GM23248 (cell line): ENCODE results near the gene ICAM1. TPM values are rescaled to one million over a fixed set of nuclear protein-coding genes. Genes with fewer than 3 reads are reported as not detected.
A peak's percentile ranks its signal among the peaks of the same experiment; 100 is the strongest.

Experiments used
- DNase-seq: peaks from one replicate; pipeline ENCODE4 v3.0.0-alpha.2; 2015
- H2AFZ ChIP-seq: fragments of 200-600 bp; sonication (generic); 2 replicates; pipeline ENCODE4 v1.6.1; 2016; ENCODE audit warnings: antibody characterized with exemption
- H3F3A ChIP-seq: fragments of 200-600 bp; sonication (generic); 2 replicates; pipeline ENCODE4 v1.6.1; 2016; ENCODE audit warnings: mild to moderate bottlenecking, antibody characterized with exemption, mixed run types; ENCODE audit not compliant: insufficient read depth
- H3K27ac ChIP-seq: fragments of 200-600 bp; sonication (generic); 2 replicates; pipeline ENCODE4 v1.5.1; 2016; ENCODE audit warnings: mild to moderate bottlenecking
- H3K27me3 ChIP-seq: fragments of 200-600 bp; sonication (generic); replicated peaks from 2 replicates; pipeline ENCODE4 v1.6.1; 2016; ENCODE audit warnings: mild to moderate bottlenecking; ENCODE audit not compliant: insufficient read depth
- H3K36me3 ChIP-seq: fragments of 200-600 bp; sonication (generic); 2 replicates; pipeline ENCODE4 v1.6.1; 2016; ENCODE audit warnings: low read depth, mild to moderate bottlenecking
- H3K4me1 ChIP-seq: fragments of 200-600 bp; sonication (generic); 2 replicates; pipeline ENCODE4 v1.6.1; 2016; ENCODE audit warnings: mild to moderate bottlenecking; ENCODE audit not compliant: insufficient read depth
- H3K4me2 ChIP-seq: fragments of 200-600 bp; sonication (generic); one replicate; pipeline ENCODE4 v1.6.1; 2016; ENCODE audit warnings: mild to moderate bottlenecking; ENCODE audit not compliant: unreplicated experiment
- H3K4me3 ChIP-seq: fragments of 200-600 bp; sonication (generic); 2 replicates; pipeline ENCODE4 v1.5.1; 2016; ENCODE audit warnings: mild to moderate bottlenecking
- H3K79me2 ChIP-seq: fragments of 200-600 bp; sonication (generic); 2 replicates; pipeline ENCODE4 v1.6.1; 2016; ENCODE audit warnings: mild to moderate bottlenecking; ENCODE audit not compliant: insufficient read depth
- H3K9ac ChIP-seq: fragments of 200-600 bp; sonication (generic); 2 replicates; pipeline ENCODE4 v1.6.1; 2016; ENCODE audit warnings: mild to moderate bottlenecking
- H3K9me2 ChIP-seq: fragments of 200-600 bp; sonication (generic); 2 replicates; pipeline ENCODE4 v1.6.1; 2016; ENCODE audit warnings: mixed run types, mild to moderate bottlenecking, moderate library complexity; ENCODE audit not compliant: insufficient read depth
- H3K9me3 ChIP-seq: fragments of 200-600 bp; sonication (generic); one replicate; pipeline ENCODE4 v1.6.1; 2017; ENCODE audit warnings: low read depth
- H4K20me1 ChIP-seq: fragments of 200-600 bp; sonication (generic); 2 replicates; pipeline ENCODE4 v1.6.0; 2016; ENCODE audit not compliant: insufficient read depth
- EZH2 ChIP-seq: fragments of 200-600 bp; sonication (generic); IDR thresholded peaks from 2 replicates; pipeline ENCODE4 v1.6.1; 2018; ENCODE audit warnings: antibody characterized with exemption, mild to moderate bottlenecking; ENCODE audit not compliant: insufficient read depth, poor library complexity, severe bottlenecking
- EZH2phosphoT487 ChIP-seq: fragments of 200-600 bp; sonication (generic); IDR thresholded peaks from 2 replicates; pipeline ENCODE4 v1.6.1; 2018; ENCODE audit warnings: antibody characterized with exemption, moderate library complexity, mild to moderate bottlenecking, low read depth; ENCODE audit not compliant: insufficient read depth
- WGBS, 2 experiments: methylation state at CpG; one replicate each; pipeline ENCODE4 v1.1.6; 2015 to 2017; ENCODE audit warnings: low lambda C conversion rate in 2 of 2, low coverage in 1 of 2; ENCODE audit errors: missing lambda C conversion rate in 2 of 2; 5-methylcytosine and 5-hydroxymethylcytosine counted together
- in situ Hi-C: fragments of 300-500 bp; cut with MboI; formaldehyde crosslinking; loops from 2 replicates; pipeline ENCODE4 v1.15.0; 2020
- microRNA-seq: library from miRNA; unstranded; fragments of <30 nt; microRNA quantifications from one replicate; pipeline ENCODE4, GENCODE V29; 2016; ENCODE audit warnings: borderline number of aligned reads
- polyA plus RNA-seq: library from polyadenylated mRNA; unstranded; fragments of >200 nt; fragmentation: Nextera tagmentation; extraction: Ambion mirVana; gene quantifications from 2 replicates; pipeline ENCODE4 v1.2.1, GENCODE V29; 2016
- small RNA-seq: library from RNA; depleted of rRNA; stranded (forward); fragments of <200 nt; gene quantifications from one replicate; pipeline ENCODE3, GENCODE V24; 2014; ENCODE audit warnings: low read depth, low replicate concordance
- total RNA-seq: library from RNA; depleted of rRNA; stranded (reverse); fragments of >200 nt; shearing (Covaris generic); gene quantifications from 2 replicates; pipeline ENCODE4 v1.2.3, GENCODE V29; 2014; rRNA removed

The ICAM1 gene
- total and polyA plus RNA-seq, 2 experiments from 2014 or later = 21.6 to 23.6 TPM

- H3K4me2 ChIP-seq = peak overlapping the region; percentile 80
- peak overlapping the region; percentile 80 for H2AFZ ChIP-seq
- H3K9ac ChIP-seq = peak overlapping the region; percentile 90
- no peak for TF ChIP-seq EZH2phosphoT487
- TF ChIP-seq EZH2 = no peak
- no peaks in the 10 kb centered on the region for H3K36me3 ChIP-seq
- peaks cover 8% of the 10 kb centered on the region for H3K4me1 ChIP-seq
- in situ Hi-C loops = no loop called here
- H3K4me3 ChIP-seq = peak overlapping the region; percentile 90; the same call in 1 of the 2 replicates
- H3K27ac ChIP-seq = no peak overlapping the region
- H4K20me1 ChIP-seq = no peaks in the 10 kb centered on the region
- no peaks in the 10 kb centered on the region for H3K27me3 ChIP-seq
- peaks cover 26% of the 10 kb centered on the region for H3K79me2 ChIP-seq
- DNase-seq = no peak
- no peaks in the 10 kb centered on the region for H3K9me2 ChIP-seq
- no peaks in the 10 kb centered on the region for H3K9me3 ChIP-seq
- 56 to 57% methylated on average over 25 to 26 of the region's 26 CpGs for WGBS, 2 experiments
- H3F3A ChIP-seq = no peaks in the 10 kb centered on the region
These were observed 64.5 kb downstream of the ICAM1 start for GRCh38 chr19:10335352-10335985.

Small RNA genes lying within 50 kb of the gene (microRNA-seq; reads per million reads assigned to microRNA genes)
- gene MIR4322 = not detected

Small RNA genes lying within 50 kb of the gene (small RNA-seq; reads per million reads assigned to genes)
- gene AC011511.1 = not detected
- not detected for gene AC011511.4
- not detected for gene MIR4322

Other genes starting within 250 kb of the ICAM1 start
- 30.6 and 33.0 TPM in 2 replicates for gene SHFL, start 184.8 kb upstream of the ICAM1 start, total RNA-seq
- gene SHFL, start 184.8 kb upstream of the ICAM1 start, polyA plus RNA-seq = 28.4 and 29.8 TPM in 2 replicates
- gene ANGPTL6, start 168.4 kb upstream of the ICAM1 start, total RNA-seq = 0.22 and 0.63 TPM in 2 replicates
- 0.46 and 0.58 TPM in 2 replicates for gene ANGPTL6, start 168.4 kb upstream of the ICAM1 start, polyA plus RNA-seq
- gene PPAN, start 164.8 kb upstream of the ICAM1 start, total RNA-seq = 39.7 and 47.0 TPM in 2 replicates
- 44.2 and 47.7 TPM in 2 replicates for gene PPAN, start 164.8 kb upstream of the ICAM1 start, polyA plus RNA-seq
- 2.9 and 6.3 TPM in 2 replicates for gene P2RY11, start 159.4 kb upstream of the ICAM1 start, total RNA-seq
- gene P2RY11, start 159.4 kb upstream of the ICAM1 start, polyA plus RNA-seq = 2.5 and 2.8 TPM in 2 replicates
- 211 and 259 TPM in 2 replicates for gene EIF3G, start 151.2 kb upstream of the ICAM1 start, total RNA-seq
- gene EIF3G, start 151.2 kb upstream of the ICAM1 start, polyA plus RNA-seq = 176 and 179 TPM in 2 replicates
- 32.5 and 57.5 TPM in 2 replicates for gene DNMT1, start 76.2 kb upstream of the ICAM1 start, total RNA-seq
- 91.8 and 101 TPM in 2 replicates for gene DNMT1, start 76.2 kb upstream of the ICAM1 start, polyA plus RNA-seq
- gene S1PR2, start 39.8 kb upstream of the ICAM1 start, total RNA-seq = 20.3 and 24.9 TPM in 2 replicates
- 35.1 and 35.4 TPM in 2 replicates for gene S1PR2, start 39.8 kb upstream of the ICAM1 start, polyA plus RNA-seq
- 101 and 103 TPM in 2 replicates for gene MRPL4, start 18.9 kb upstream of the ICAM1 start, total RNA-seq
- 71.6 and 73.9 TPM in 2 replicates for gene MRPL4, start 18.9 kb upstream of the ICAM1 start, polyA plus RNA-seq
- 1.1 and 3.7 TPM in 2 replicates for gene ICAM4, start 15.8 kb downstream of the ICAM1 start, total RNA-seq
- gene ICAM4, start 15.8 kb downstream of the ICAM1 start, polyA plus RNA-seq = 0.44 and 1.3 TPM in 2 replicates
- 45.4 and 48.7 TPM in 2 replicates for gene ICAM5, start 18.8 kb downstream of the ICAM1 start, total RNA-seq
- 8.8 and 9.8 TPM in 2 replicates for gene ICAM5, start 18.8 kb downstream of the ICAM1 start, polyA plus RNA-seq
- gene ZGLP1, start 38.7 kb downstream of the ICAM1 start, total RNA-seq = 1.8 and 2.5 TPM in 2 replicates
- 1.4 and 1.8 TPM in 2 replicates for gene ZGLP1, start 38.7 kb downstream of the ICAM1 start, polyA plus RNA-seq
- gene FDX2, start 44.9 kb downstream of the ICAM1 start, total RNA-seq = 46.6 and 50.2 TPM in 2 replicates
- 48.9 and 49.2 TPM in 2 replicates for gene FDX2, start 44.9 kb downstream of the ICAM1 start, polyA plus RNA-seq
- 23.0 and 27.1 TPM in 2 replicates for gene RAVER1, start 62.4 kb downstream of the ICAM1 start, total RNA-seq
- gene RAVER1, start 62.4 kb downstream of the ICAM1 start, polyA plus RNA-seq = 28.7 and 29.2 TPM in 2 replicates
- gene ICAM3, start 68.5 kb downstream of the ICAM1 start, total RNA-seq = 3.4 and 8.6 TPM in 2 replicates
- gene ICAM3, start 68.5 kb downstream of the ICAM1 start, polyA plus RNA-seq = 23.1 and 23.4 TPM in 2 replicates
- 64.1 and 85.5 TPM in 2 replicates for gene TYK2, start 109.5 kb downstream of the ICAM1 start, total RNA-seq
- 54.3 and 60.4 TPM in 2 replicates for gene TYK2, start 109.5 kb downstream of the ICAM1 start, polyA plus RNA-seq
- 268 and 301 TPM in 2 replicates for gene CDC37, start 132.4 kb downstream of the ICAM1 start, total RNA-seq
- 288 and 291 TPM in 2 replicates for gene CDC37, start 132.4 kb downstream of the ICAM1 start, polyA plus RNA-seq
- 2.4 and 4.7 TPM in 2 replicates for gene PDE4A, start 149.4 kb downstream of the ICAM1 start, total RNA-seq
- gene PDE4A, start 149.4 kb downstream of the ICAM1 start, polyA plus RNA-seq = 15.9 and 17.4 TPM in 2 replicates
- 93.2 and 99.5 TPM in 2 replicates for gene KEAP1, start 232.2 kb downstream of the ICAM1 start, total RNA-seq
- 74.4 and 81.5 TPM in 2 replicates for gene KEAP1, start 232.2 kb downstream of the ICAM1 start, polyA plus RNA-seq
- 1.8 and 3.3 TPM in 2 replicates for gene S1PR5, start 246.3 kb downstream of the ICAM1 start, total RNA-seq
- 1.2 and 1.6 TPM in 2 replicates for gene S1PR5, start 246.3 kb downstream of the ICAM1 start, polyA plus RNA-seq